GM04504 (cell line): Measurements from ENCODE around the gene CREB5.
A peak's percentile ranks its signal among the peaks of the same experiment; 100 is the strongest.

Source experiments
- DNase-seq: peaks from one replicate; pipeline ENCODE4 v3.0.0-alpha.2; 2012; ENCODE audit warnings: low read depth

CREB5 gene

GRCh38 chr7:28407651-28408050, 4.7 kb upstream of the CREB5 start:
- peak; percentile 17 for DNase-seq

- peak; percentile 8 for DNase-seq
Measured at GRCh38 chr7:28408105-28408959, 4.0 kb upstream of the CREB5 start.

GRCh38 chr7:28408960-28409715, 3.2 kb upstream of the CREB5 start:
- DNase-seq: peak; percentile 73

GRCh38 chr7:28409716-28410627, 2.3 kb upstream of the CREB5 start:
- DNase-seq: no peak

GRCh38 chr7:28410628-28411531, 1.4 kb upstream of the CREB5 start:
- DNase-seq: no peak

- DNase-seq: no peak
Measured at GRCh38 chr7:28413011-28413410, 693 bp downstream of the CREB5 start.

GRCh38 chr7:28414453-28414852, 2.1 kb downstream of the CREB5 start:
- DNase-seq: no peak

GRCh38 chr7:28417321-28417940, 5.1 kb downstream of the CREB5 start:
- DNase-seq: no peak

- no peak for DNase-seq
Measured at GRCh38 chr7:28418311-28418710, 6.0 kb downstream of the CREB5 start.

- no peak for DNase-seq
Measured at GRCh38 chr7:28418966-28419365, 6.6 kb downstream of the CREB5 start.

- DNase-seq: peak; percentile 28
Measured at GRCh38 chr7:28419716-28420115, 7.4 kb downstream of the CREB5 start.

- DNase-seq: no peak
Measured at GRCh38 chr7:28423112-28423511, 10.8 kb downstream of the CREB5 start.

GRCh38 chr7:28423918-28424514, 11.7 kb downstream of the CREB5 start:
- DNase-seq: no peak

- DNase-seq: no peak
Measured at GRCh38 chr7:28425496-28425895, 13.2 kb downstream of the CREB5 start.

- no peak for DNase-seq
Measured at GRCh38 chr7:28427236-28427635, 14.9 kb downstream of the CREB5 start.

GRCh38 chr7:28430616-28431015, 18.3 kb downstream of the CREB5 start:
- DNase-seq: no peak

- no peak for DNase-seq
Measured at GRCh38 chr7:28432105-28432504, 19.8 kb downstream of the CREB5 start.

- DNase-seq: no peak
Measured at GRCh38 chr7:28433039-28433438, 20.7 kb downstream of the CREB5 start.

- no peak for DNase-seq
Measured at GRCh38 chr7:28433699-28434219, 21.4 kb downstream of the CREB5 start.

- no peak for DNase-seq
Measured at GRCh38 chr7:28434510-28434909, 22.2 kb downstream of the CREB5 start.
